CD14-positive monocyte (primary cell): ENCODE results near the gene LRWD1. TPM values are rescaled to one million over a fixed set of nuclear protein-coding genes. Genes with fewer than 3 reads are reported as not detected.
A peak's percentile ranks its signal among the peaks of the same experiment; 100 is the strongest.

Experiments
- DNase-seq, 3 donors: peaks; one replicate each; pipeline ENCODE4 v3.0.0-alpha.2; 2011 to 2022
- H2AFZ ChIP-seq: 2 replicates; pipeline ENCODE4 v1.6.0; 2012; ENCODE audit warnings: mild to moderate bottlenecking, low read depth, low read length, inconsistent platforms; ENCODE audit not compliant: insufficient read depth, poor library complexity, severe bottlenecking
- H3K27ac ChIP-seq, 2 donors: 1 replicate in 1 of 2; 2 replicates in 1 of 2; pipeline ENCODE4 v1.5.1; 2012 to 2013; ENCODE audit warnings: low read length in 2 of 2, control low read depth in 1 of 2, inconsistent platforms in 1 of 2, low read depth in 1 of 2, mild to moderate bottlenecking in 1 of 2
- H3K27me3 ChIP-seq, 2 donors: one replicate each; pipeline versions ENCODE4 v1.6.0 to v1.6.1; 2011 to 2013; ENCODE audit warnings: low read length in 2 of 2; ENCODE audit not compliant: control insufficient read depth in 2 of 2, insufficient read depth in 2 of 2
- H3K36me3 ChIP-seq, 2 donors: replicated peaks in 1 of 2; 1 replicate in 1 of 2; 2 replicates in 1 of 2; pipeline versions ENCODE4 v1.5.1 to v1.6.1; 2012 to 2013; ENCODE audit warnings: low read length in 2 of 2, control low read depth in 1 of 2, inconsistent platforms in 1 of 2, mild to moderate bottlenecking in 1 of 2; ENCODE audit not compliant: insufficient read depth in 2 of 2, control insufficient read depth in 1 of 2
- H3K4me1 ChIP-seq, 2 donors: 1 replicate in 1 of 2; 2 replicates in 1 of 2; pipeline versions ENCODE4 v1.5.1 to v1.6.1; 2012 to 2013; ENCODE audit warnings: low read length in 2 of 2, control low read depth in 1 of 2, inconsistent platforms in 1 of 2, mild to moderate bottlenecking in 1 of 2, moderate library complexity in 1 of 2; ENCODE audit not compliant: insufficient read depth in 2 of 2, control insufficient read depth in 1 of 2
- H3K4me2 ChIP-seq: replicated peaks from 2 replicates; pipeline ENCODE3; 2012; ENCODE audit warnings: low read length, moderate library complexity, mild to moderate bottlenecking; ENCODE audit not compliant: poor library complexity, severe bottlenecking; ENCODE audit errors: extremely low read depth
- H3K4me3 ChIP-seq, 3 experiments: fragments of 200-600 bp in 1 of 3; sonication (generic) in 1 of 3; replicated peaks in 1 of 3; 1 replicate in 2 of 3; 2 replicates in 1 of 3; pipeline ENCODE4 v1.5.1; 2011 to 2013; ENCODE audit warnings: low read length in 3 of 3, mild to moderate bottlenecking in 3 of 3, control low read depth in 2 of 3, low read depth in 2 of 3, inconsistent platforms in 1 of 3, moderate library complexity in 1 of 3
- H3K79me2 ChIP-seq: 2 replicates; pipeline ENCODE4 v1.6.0; 2012; ENCODE audit warnings: mild to moderate bottlenecking, control low read depth, inconsistent platforms, low read length, moderate library complexity; ENCODE audit not compliant: insufficient read depth
- H3K9ac ChIP-seq: 2 replicates; pipeline ENCODE4 v1.6.0; 2017; ENCODE audit warnings: low read length, mild to moderate bottlenecking; ENCODE audit not compliant: insufficient read depth, poor library complexity, severe bottlenecking
- H3K9me3 ChIP-seq, 2 donors: replicated peaks in 1 of 2; 1 replicate in 1 of 2; 2 replicates in 1 of 2; pipeline versions ENCODE4 v1.5.1 to v1.6.1; 2012 to 2013; ENCODE audit warnings: low read length in 2 of 2, control low read depth in 1 of 2; ENCODE audit not compliant: control insufficient read depth in 1 of 2, insufficient read depth in 1 of 2
- H4K20me1 ChIP-seq: 2 replicates; pipeline ENCODE4 v1.6.0; 2012; ENCODE audit warnings: mild to moderate bottlenecking, low read length, control low read depth, moderate library complexity; ENCODE audit not compliant: insufficient read depth
- H3K27ac Mint-ChIP-seq, 7 donors: one replicate each; pipeline ENCODE4 v1.8.0; 2020; ENCODE audit warnings: mild to moderate bottlenecking in 7 of 7, mixed read lengths in 7 of 7, moderate library complexity in 6 of 7, inconsistent platforms in 2 of 7
- H3K27me3 Mint-ChIP-seq, 3 donors: one replicate each; pipeline ENCODE4 v1.8.0; 2021 to 2022; ENCODE audit warnings: low read depth in 3 of 3, mild to moderate bottlenecking in 3 of 3, mixed read lengths in 3 of 3, moderate library complexity in 3 of 3, inconsistent platforms in 1 of 3
- H3K36me3 Mint-ChIP-seq, 2 donors: one replicate each; pipeline ENCODE4 v1.8.0; 2020; ENCODE audit warnings: mixed read lengths in 2 of 2, inconsistent platforms in 1 of 2, mild to moderate bottlenecking in 1 of 2
- H3K4me1 Mint-ChIP-seq: one replicate; pipeline ENCODE4 v1.8.0; 2020; ENCODE audit warnings: mild to moderate bottlenecking, mixed read lengths
- H3K4me3 Mint-ChIP-seq, 2 donors: one replicate each; pipeline ENCODE4 v1.8.0; 2020; ENCODE audit warnings: mild to moderate bottlenecking in 2 of 2, mixed read lengths in 2 of 2, moderate library complexity in 1 of 2
- H3K9me3 Mint-ChIP-seq, 7 donors: one replicate each; pipeline ENCODE4 v1.8.0; 2020 to 2022; ENCODE audit warnings: mixed read lengths in 7 of 7, mild to moderate bottlenecking in 6 of 7, moderate library complexity in 6 of 7, inconsistent platforms in 2 of 7
- WGBS: methylation state at CpG from one replicate; pipeline ENCODE4 v1.1.5; 2013; ENCODE audit warnings: missing lambda C conversion rate; ENCODE audit not compliant: insufficient coverage; 5-methylcytosine and 5-hydroxymethylcytosine counted together
- intact Hi-C, 2 donors: fragments of 100-400 bp; cut with micrococcal nuclease; formaldehyde crosslinking; loops; one replicate each; pipeline versions ENCODE4 v1.15.0 to v1.15.1; 2023
- polyA plus RNA-seq, 3 donors: library from polyadenylated mRNA; depleted of rRNA in 1 of 3; unstranded in 2 of 3; stranded (reverse) in 1 of 3; fragments of 300-500 nt in 2 of 3; fragments of >200 nt in 1 of 3; fragmentation: Illumina TruSeq in 2 of 3; gene quantifications; 1 replicate in 2 of 3; 2 replicates in 1 of 3; pipeline ENCODE4 v1.2.3, GENCODE V29; 2012 to 2021
- TF ChIP-seq, protein P1 (sequence below): fragments of 200-600 bp; IDR thresholded peaks from one replicate; pipeline ENCODE4 v1.8.0; 2022; ENCODE audit warnings: antibody characterized with exemption, mild to moderate bottlenecking

LRWD1 gene
- polyA plus RNA-seq, 3 donors, result 5.4 to 10.7 (median 6.1) TPM

DNA sequence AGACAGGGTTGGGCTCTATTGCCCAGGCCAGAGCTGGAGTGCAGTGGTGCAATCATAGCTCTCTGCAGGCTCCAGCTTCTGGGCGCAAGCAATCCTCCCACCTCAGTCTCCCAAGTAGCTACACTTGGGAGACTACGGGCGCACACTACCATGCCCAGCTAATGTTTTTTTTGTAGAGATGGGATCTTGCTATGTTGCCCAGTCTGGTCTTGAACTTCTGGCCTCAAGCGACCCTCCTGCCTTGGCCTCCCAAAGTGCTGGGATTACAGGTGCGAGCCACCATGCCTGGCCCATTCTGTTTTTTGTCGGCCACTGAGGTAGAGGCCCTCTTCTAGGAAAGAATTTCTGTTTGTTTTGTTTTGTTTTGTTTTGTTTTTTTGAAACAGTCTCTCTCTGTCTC is 12.3 kb upstream of the LRWD1 start:
- DNase-seq, result no peak
- Mint-ChIP-seq H3K4me3 (no peak overlapping the region), H3K9me3 (no peaks in the 10 kb centered on the region), H3K4me1 (no peaks in the 10 kb centered on the region), H3K27ac (no peak overlapping the region), H3K36me3 (peaks cover 15 to 33% of the 10 kb centered on the region in 2 donors), H3K27me3 (no peaks in the 10 kb centered on the region)
- WGBS, result 100% methylated on average over 2 of the region's 6 CpGs
- Histone ChIP-seq H3K9me3 (no peaks in the 10 kb centered on the region), H3K27ac (no peak overlapping the region), H3K4me1 (no peaks in the 10 kb centered on the region), H2AFZ (no peak overlapping the region), H3K4me3 (no peak overlapping the region), H3K79me2 (no peaks in the 10 kb centered on the region), H3K27me3 (no peaks in the 10 kb centered on the region), H4K20me1 (peaks cover 11% of the 10 kb centered on the region), H3K4me2 (no peak overlapping the region), H3K9ac (no peak overlapping the region), H3K36me3 (peaks cover 24 to 30% of the 10 kb centered on the region in 2 donors)
- TF ChIP-seq, protein P1, sequence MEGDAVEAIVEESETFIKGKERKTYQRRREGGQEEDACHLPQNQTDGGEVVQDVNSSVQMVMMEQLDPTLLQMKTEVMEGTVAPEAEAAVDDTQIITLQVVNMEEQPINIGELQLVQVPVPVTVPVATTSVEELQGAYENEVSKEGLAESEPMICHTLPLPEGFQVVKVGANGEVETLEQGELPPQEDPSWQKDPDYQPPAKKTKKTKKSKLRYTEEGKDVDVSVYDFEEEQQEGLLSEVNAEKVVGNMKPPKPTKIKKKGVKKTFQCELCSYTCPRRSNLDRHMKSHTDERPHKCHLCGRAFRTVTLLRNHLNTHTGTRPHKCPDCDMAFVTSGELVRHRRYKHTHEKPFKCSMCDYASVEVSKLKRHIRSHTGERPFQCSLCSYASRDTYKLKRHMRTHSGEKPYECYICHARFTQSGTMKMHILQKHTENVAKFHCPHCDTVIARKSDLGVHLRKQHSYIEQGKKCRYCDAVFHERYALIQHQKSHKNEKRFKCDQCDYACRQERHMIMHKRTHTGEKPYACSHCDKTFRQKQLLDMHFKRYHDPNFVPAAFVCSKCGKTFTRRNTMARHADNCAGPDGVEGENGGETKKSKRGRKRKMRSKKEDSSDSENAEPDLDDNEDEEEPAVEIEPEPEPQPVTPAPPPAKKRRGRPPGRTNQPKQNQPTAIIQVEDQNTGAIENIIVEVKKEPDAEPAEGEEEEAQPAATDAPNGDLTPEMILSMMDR, result no peak
- intact Hi-C loops, result loop anchor here in 1 of 2 donors (5.0 to 10.0 kb wide), 2 partner anchors 40 to 168 kb away; partner anchors contain the start of gene SH2B2

DNA sequence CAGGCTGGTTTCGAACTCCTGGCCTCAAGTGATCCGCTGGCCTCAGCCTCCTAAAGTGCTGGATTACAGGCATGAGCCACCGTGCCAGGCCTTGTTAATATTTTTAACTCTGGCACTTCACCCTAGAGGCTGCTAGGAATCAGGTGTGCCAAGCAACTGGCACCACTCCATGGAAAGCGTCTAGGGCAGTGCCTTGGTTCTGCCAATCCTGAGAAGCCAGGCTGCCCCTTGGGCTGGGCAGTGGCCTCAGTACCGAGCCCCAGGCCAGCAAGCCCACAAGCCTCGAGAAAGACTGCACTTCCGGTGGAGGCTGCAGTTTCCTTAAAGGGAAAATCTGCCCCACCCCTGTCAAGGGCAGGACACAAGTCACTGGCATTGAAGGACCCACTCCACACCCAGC is 11.5 kb upstream of the LRWD1 start:
- H3K79me2 ChIP-seq, result no peaks in the 10 kb centered on the region
- H3K27me3 Mint-ChIP-seq, result no peaks in the 10 kb centered on the region
- H3K4me1 ChIP-seq, result no peaks in the 10 kb centered on the region
- DNase-seq, result no peak
- H4K20me1 ChIP-seq, result peaks cover 7% of the 10 kb centered on the region
- H3K4me2 ChIP-seq, result no peak overlapping the region
- H3K27me3 ChIP-seq, result no peaks in the 10 kb centered on the region
- H3K27ac ChIP-seq, result no peak overlapping the region
- H3K36me3 ChIP-seq, result peaks cover 25 to 30% of the 10 kb centered on the region in 2 donors
- H3K9ac ChIP-seq, result no peak overlapping the region
- TF ChIP-seq, protein P1, result no peak
- H3K9me3 Mint-ChIP-seq, result no peaks in the 10 kb centered on the region
- WGBS, result 93% methylated on average over 6 of the region's 7 CpGs
- H3K4me3 Mint-ChIP-seq, result no peak overlapping the region
- no peaks in the 10 kb centered on the region for H3K4me1 Mint-ChIP-seq
- H3K4me3 ChIP-seq, result no peak overlapping the region
- H3K27ac Mint-ChIP-seq, result peak overlapping the region in 1 of 7 donors; percentile 33
- no peaks in the 10 kb centered on the region for H3K9me3 ChIP-seq
- H3K36me3 Mint-ChIP-seq, result peaks cover 15 to 37% of the 10 kb centered on the region in 2 donors
- intact Hi-C loops, result loop anchor here in 1 of 2 donors (5.0 to 10.0 kb wide), 2 partner anchors 41 to 169 kb away; partner anchors contain the start of gene SH2B2
- H2AFZ ChIP-seq, result no peak overlapping the region
